ENCODE data around the gene SORCS1.

SORCS1 gene

DNA sequence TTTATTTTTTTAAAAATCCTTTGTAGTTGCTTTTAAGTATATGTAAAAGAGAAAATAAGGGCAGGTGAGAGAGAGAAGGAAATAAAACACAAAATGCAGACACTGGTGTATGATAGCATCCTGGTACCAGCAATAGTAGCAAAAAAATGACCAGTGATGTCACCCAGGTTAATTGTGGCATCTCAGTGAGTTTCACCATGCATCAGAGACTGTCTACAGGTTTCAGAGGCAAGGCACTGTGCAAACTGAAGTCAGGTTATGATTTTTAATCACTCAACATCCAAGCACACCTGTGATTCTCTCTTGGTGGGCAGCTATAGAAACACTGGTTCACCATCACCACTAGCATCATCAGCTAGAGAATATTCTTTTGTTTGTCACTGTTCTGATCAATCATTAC is 509.3 kb downstream of the SORCS1 start:
- H3K4me3 ChIP-seq (ENCODE audit: low read length), result no peak overlapping the region
- no peak overlapping the region for H3K4me2 ChIP-seq (ENCODE audit: low read length)
- no peaks in the 10 kb centered on the region for H3K36me3 ChIP-seq (ENCODE audit: control insufficient read depth, low read length)
- no peaks in the 10 kb centered on the region for H4K20me1 ChIP-seq (ENCODE audit: control insufficient read depth, insufficient read depth, low read depth, low read length)
- TF ChIP-seq EZH2phosphoT487 (IDR thresholded peaks at IDR 0.05; ENCODE audit: borderline replicate concordance, low read length) (no peak), CTCF (IDR thresholded peaks at IDR 0.05; ENCODE audit: low read depth, low read length, poor library complexity, severe bottlenecking) (no peak)
- H3F3A ChIP-seq (ENCODE audit: control insufficient read depth, insufficient read depth), result no peaks in the 10 kb centered on the region
- H3K9me3 ChIP-seq (ENCODE audit: control insufficient read depth, insufficient read depth, low read length), result no peaks in the 10 kb centered on the region
- H3K4me1 ChIP-seq (ENCODE audit: control insufficient read depth, low read length), result no peaks in the 10 kb centered on the region
- H3K27ac ChIP-seq (ENCODE audit: low read depth, low read length), result no peak overlapping the region
- no peaks in the 10 kb centered on the region for H3K27me3 ChIP-seq (ENCODE audit: control insufficient read depth, low read length)
- H3K79me2 ChIP-seq (ENCODE audit: control insufficient read depth, low read length), result no peaks in the 10 kb centered on the region
- H3K9me2 ChIP-seq (replicated peaks; ENCODE audit: control insufficient read depth, low read length), result no peaks in the 10 kb centered on the region

- Histone ChIP-seq H3K27me3 (ENCODE audit: control insufficient read depth, low read length) (no peaks in the 10 kb centered on the region), H3F3A (ENCODE audit: control insufficient read depth, insufficient read depth) (no peaks in the 10 kb centered on the region)
Observed at GRCh38 chr10:106652279-106652678, 512.2 kb downstream of the SORCS1 start.

DNA sequence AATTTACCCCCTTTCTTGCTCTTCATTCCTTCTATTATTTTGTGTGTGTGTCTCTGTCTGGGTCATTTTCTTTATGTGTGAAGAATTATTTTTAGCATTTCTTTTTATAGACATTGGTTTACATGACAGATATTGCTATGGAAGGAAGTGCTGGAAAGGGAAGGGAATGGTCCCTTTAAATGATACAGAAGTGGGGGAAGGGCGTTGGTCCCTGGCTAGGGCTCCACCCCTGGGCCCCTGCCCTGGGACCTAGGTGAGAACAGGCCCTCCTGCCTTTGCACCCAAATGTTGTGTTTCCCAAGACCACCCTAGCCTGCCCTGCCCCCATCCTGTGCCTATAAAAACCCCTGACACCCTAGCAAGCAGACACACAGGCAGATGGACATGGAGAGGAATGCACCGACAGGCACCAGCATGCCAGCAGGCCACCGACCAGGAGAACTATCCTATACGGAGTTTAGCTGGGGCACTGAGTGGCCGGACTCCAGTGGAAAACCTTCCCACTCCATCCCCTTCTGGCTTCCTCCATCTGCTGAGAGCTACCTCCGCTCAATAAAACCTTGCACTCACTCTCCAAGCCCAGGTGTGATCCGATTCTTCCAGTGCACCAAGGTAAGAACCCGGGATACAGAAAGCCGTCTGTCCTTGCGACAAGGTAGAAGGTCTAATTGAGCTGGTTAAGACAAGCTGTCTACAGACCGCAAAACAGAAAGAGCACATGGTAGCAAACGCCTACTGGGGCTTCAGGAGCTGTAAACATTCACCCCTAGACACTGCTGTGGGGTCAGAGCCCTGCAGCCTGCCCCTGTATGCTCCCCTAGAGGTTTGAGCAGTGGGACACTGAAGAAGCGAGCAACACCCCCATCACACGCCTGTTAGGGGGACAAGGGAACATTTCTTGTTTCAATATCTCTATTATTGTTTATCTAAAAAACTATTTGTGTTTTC is 515.7 kb downstream of the SORCS1 start:
- Histone ChIP-seq H3K79me2 (ENCODE audit: control insufficient read depth, low read length) (no peaks in the 10 kb centered on the region), H3K27me3 (ENCODE audit: control insufficient read depth, low read length) (no peaks in the 10 kb centered on the region), H3K9me3 (ENCODE audit: control insufficient read depth, insufficient read depth, low read length) (no peaks in the 10 kb centered on the region), H3K4me2 (ENCODE audit: low read length) (no peak overlapping the region), H3K4me3 (ENCODE audit: low read length) (no peak overlapping the region), H3K9me2 (replicated peaks; ENCODE audit: control insufficient read depth, low read length) (no peaks in the 10 kb centered on the region), H3K27ac (ENCODE audit: low read depth, low read length) (no peak overlapping the region), H3F3A (ENCODE audit: control insufficient read depth, insufficient read depth) (no peaks in the 10 kb centered on the region), H4K20me1 (ENCODE audit: control insufficient read depth, insufficient read depth, low read depth, low read length) (no peaks in the 10 kb centered on the region), H3K36me3 (ENCODE audit: control insufficient read depth, low read length) (no peaks in the 10 kb centered on the region), H3K4me1 (ENCODE audit: control insufficient read depth, low read length) (no peaks in the 10 kb centered on the region)
- TF ChIP-seq CTCF (IDR thresholded peaks at IDR 0.05; ENCODE audit: low read depth, low read length, poor library complexity, severe bottlenecking) (no peak), EZH2phosphoT487 (IDR thresholded peaks at IDR 0.05; ENCODE audit: borderline replicate concordance, low read length) (no peak)

More at GRCh38 chr10:106652279-106652678, 512.2 kb downstream of the SORCS1 start:
- Histone ChIP-seq H3K27ac (ENCODE audit: low read depth, low read length) (no peak overlapping the region), H3K4me1 (ENCODE audit: control insufficient read depth, low read length) (no peaks in the 10 kb centered on the region), H3K9me3 (ENCODE audit: control insufficient read depth, insufficient read depth, low read length) (no peaks in the 10 kb centered on the region), H3K79me2 (ENCODE audit: control insufficient read depth, low read length) (no peaks in the 10 kb centered on the region), H3K4me3 (ENCODE audit: low read length) (no peak overlapping the region), H4K20me1 (ENCODE audit: control insufficient read depth, insufficient read depth, low read depth, low read length) (no peaks in the 10 kb centered on the region), H3K4me2 (ENCODE audit: low read length) (no peak overlapping the region), H3K9me2 (replicated peaks; ENCODE audit: control insufficient read depth, low read length) (no peaks in the 10 kb centered on the region), H3K36me3 (ENCODE audit: control insufficient read depth, low read length) (no peaks in the 10 kb centered on the region)
- TF ChIP-seq EZH2phosphoT487 (IDR thresholded peaks at IDR 0.05; ENCODE audit: borderline replicate concordance, low read length), result no peak
- no peak for TF ChIP-seq CTCF (IDR thresholded peaks at IDR 0.05; ENCODE audit: low read depth, low read length, poor library complexity, severe bottlenecking)
